GM12878 (cell line): ENCODE measurements around the gene SPCS1. TPM values are rescaled to one million over a fixed set of nuclear protein-coding genes. Genes with fewer than 3 reads are reported as not detected.

Experiments used
- ATAC-seq: fragments of 200-7000 bp; cut with Tn5 transposase; 3 replicates; pipeline ENCODE4 v1.9.1; 2020; ENCODE audit warnings: mild to moderate bottlenecking, moderate library complexity
- BruUV-seq: library from RNA; stranded (reverse); fragments of 400-500 nt; replicated peaks from 2 replicates; lab custom pipeline; 2021; lab: Mats Ljungman, UMichigan
- CTCF ChIA-PET: fragments of 300-600 bp; sonication (Branson Sonifier 250); formaldehyde crosslinking; extraction: SDS; loops from one replicate; lab custom pipeline; 2021; ENCODE audit warnings: inconsistent platforms; lab: Yijun Ruan, JAX
- POLR2A ChIA-PET: fragments of 350-600 bp; formaldehyde crosslinking; extraction: SDS; loops from one replicate; lab custom pipeline; 2021; ENCODE audit warnings: inconsistent platforms; lab: Charles Lee
- RAD21 ChIA-PET: fragments of 300-600 bp; sonication (Branson Sonifier 250); formaldehyde crosslinking; loops from one replicate; lab custom pipeline; 2023; ENCODE audit warnings: antibody characterized with exemption; ENCODE audit not compliant: unreplicated experiment; lab: Charles Lee
- SMC1A ChIA-PET: fragments of 300-600 bp; sonication (Branson Sonifier 250); formaldehyde crosslinking; loops from one replicate; lab custom pipeline; 2023; ENCODE audit not compliant: unreplicated experiment, uncharacterized antibody; lab: Charles Lee
- DNase-seq: peaks from one replicate; pipeline ENCODE4 v3.0.0-alpha.2; 2011; ENCODE audit warnings: low read depth, low spot score
- FAIRE-seq: peaks from 3 replicates; lab custom pipeline; 2011; peaks lifted over from hg19 to GRCh38; lab: Jason Lieb, UNC
- H2AFZ ChIP-seq: 2 replicates; pipeline ENCODE4 v1.6.0; 2011; ENCODE audit warnings: low read depth, low read length, control low read depth; ENCODE audit not compliant: control insufficient read depth
- H3K27ac ChIP-seq: 2 replicates; pipeline ENCODE4 v1.5.1; 2011; ENCODE audit warnings: control low read depth; ENCODE audit not compliant: control insufficient read depth, insufficient read depth
- H3K27me3 ChIP-seq, 2 experiments: replicated peaks in 1 of 2; 2 replicates each; pipeline versions ENCODE4 v1.6.0 to v1.6.1; 2011; ENCODE audit warnings: low read length in 1 of 2; ENCODE audit not compliant: control insufficient read depth in 2 of 2, insufficient read depth in 2 of 2
- H3K36me3 ChIP-seq, 2 experiments: 2 replicates each; pipeline ENCODE4 v1.5.1; 2011; ENCODE audit warnings: low read length in 1 of 2; ENCODE audit not compliant: control insufficient read depth in 2 of 2, insufficient read depth in 2 of 2
- H3K4me1 ChIP-seq: 2 replicates; pipeline ENCODE4 v1.6.1; 2011; ENCODE audit warnings: mild to moderate bottlenecking, low read length, moderate library complexity, mixed read lengths; ENCODE audit not compliant: control insufficient read depth, insufficient read depth
- H3K4me2 ChIP-seq: 2 replicates; pipeline ENCODE4 v1.6.0; 2011; ENCODE audit warnings: control low read depth; ENCODE audit not compliant: control insufficient read depth, insufficient read depth
- H3K4me3 ChIP-seq: fragments of 200-600 bp; sonication (generic); 2 replicates; pipeline ENCODE4 v1.5.1; 2016
- H3K79me2 ChIP-seq: 2 replicates; pipeline ENCODE4 v1.6.0; 2011; ENCODE audit warnings: low read length; ENCODE audit not compliant: control insufficient read depth, insufficient read depth
- H3K9ac ChIP-seq: 2 replicates; pipeline ENCODE4 v1.8.0; 2011; ENCODE audit warnings: low read length, control low read depth, mixed read lengths; ENCODE audit not compliant: control insufficient read depth, insufficient read depth
- H3K9me3 ChIP-seq: replicated peaks from 3 replicates; pipeline ENCODE4 v1.5.1; 2011; ENCODE audit warnings: mild to moderate bottlenecking, low read length; ENCODE audit not compliant: control insufficient read depth, insufficient read depth
- H4K20me1 ChIP-seq: 2 replicates; pipeline ENCODE4 v1.6.0; 2011; ENCODE audit not compliant: control insufficient read depth, insufficient read depth
- ATF7 ChIP-seq: fragments of 450-650 bp; IDR thresholded peaks from 2 replicates; pipeline ENCODE4 v1.6.1; 2016; ENCODE audit warnings: low read depth, mild to moderate bottlenecking
- ESRRA ChIP-seq: IDR thresholded peaks from 2 replicates; pipeline ENCODE4 v1.6.1; 2012; ENCODE audit warnings: mild to moderate bottlenecking, low read length, improper control_type of control experiment
- EZH2 ChIP-seq: IDR thresholded peaks from 2 replicates; pipeline ENCODE4 v1.6.1; 2012; ENCODE audit warnings: low read depth, mild to moderate bottlenecking, control low read depth, inconsistent platforms, low read length, borderline replicate concordance; ENCODE audit not compliant: control insufficient read depth
- KDM1A ChIP-seq: fragments of 200-600 bp; sonication (generic); IDR thresholded peaks from 2 replicates; pipeline ENCODE4 v1.6.1; 2016; ENCODE audit warnings: borderline replicate concordance
- NFYB ChIP-seq: IDR thresholded peaks from 2 replicates; pipeline ENCODE4 v1.6.1; 2011; ENCODE audit warnings: low read depth, mild to moderate bottlenecking, low read length, improper control_type of control experiment, moderate library complexity; ENCODE audit not compliant: insufficient read depth
- NR2F1 ChIP-seq: fragments of 450-650 bp; conservative IDR thresholded peaks from 2 replicates; pipeline ENCODE4 v1.6.1; 2017; ENCODE audit warnings: mild to moderate bottlenecking
- SIN3A ChIP-seq: IDR thresholded peaks from 2 replicates; pipeline ENCODE4 v1.6.1; 2012; ENCODE audit warnings: low read depth, low read length, improper control_type of control experiment
- SREBF1 ChIP-seq: IDR thresholded peaks from 2 replicates; pipeline ENCODE4 v1.6.1; 2012; ENCODE audit warnings: mild to moderate bottlenecking, low read length
- STAT3 ChIP-seq: IDR thresholded peaks from 2 replicates; pipeline ENCODE4 v1.6.1; 2011; ENCODE audit warnings: low read depth, low read length, improper control_type of control experiment
- in situ Hi-C: fragments of 300-500 bp; cut with MboI; formaldehyde crosslinking; loops from 9 replicates; pipeline ENCODE4 v1.14.3; 2018; ENCODE audit warnings: mixed read lengths
- intact Hi-C: fragments of 100-400 bp; cut with micrococcal nuclease; formaldehyde crosslinking; loops from one replicate; pipeline ENCODE4 v1.14.2; 2022; ENCODE audit not compliant: unreplicated experiment
- polyA plus RNA-seq, 11 experiments: library from polyadenylated mRNA; depleted of rRNA in 4 of 11; unstranded in 6 of 11; stranded (reverse) in 5 of 11; fragments of >200 nt; fragmentation: Nextera tagmentation in 4 of 11; fragmentation: Illumina TruSeq in 1 of 11; extraction: Ambion mirVana in 4 of 11; extraction: Trizol in 1 of 11; gene quantifications; 1 replicate in 1 of 11; 2 replicates in 10 of 11; pipeline versions ENCODE4 v1.2.1 to v1.2.3, GENCODE V29; 2011 to 2016; ENCODE audit warnings: inconsistent platforms in 2 of 11, missing spikeins in 2 of 11, low read depth in 1 of 11
- total RNA-seq, 4 experiments: library from RNA; depleted of rRNA in 3 of 4; stranded (reverse); fragments of >200 nt in 3 of 4; fragmentation: Illumina TruSeq in 1 of 4; extraction: Trizol in 1 of 4; gene quantifications; 2 replicates each; pipeline versions ENCODE4 v1.2.1 to v1.2.3, GENCODE V29; 2013 to 2021
- TF ChIP-seq, protein P1 (sequence below): fragments of 450-650 bp; IDR thresholded peaks from 2 replicates; pipeline ENCODE4 v1.6.1; 2017; ENCODE audit warnings: borderline replicate concordance
- TF ChIP-seq, protein P2 (sequence below): fragments of 450-650 bp; IDR thresholded peaks from 2 replicates; pipeline ENCODE4 v1.6.1; 2018; ENCODE audit warnings: mild to moderate bottlenecking, low read depth, moderate library complexity; ENCODE audit not compliant: partially characterized antibody
- TF ChIP-seq, protein P3 (sequence below): fragments of 450-650 bp; IDR thresholded peaks from 2 replicates; pipeline ENCODE4 v1.6.1; 2018; ENCODE audit warnings: borderline replicate concordance, mild to moderate bottlenecking; ENCODE audit not compliant: partially characterized antibody
- TF ChIP-seq, protein P4 (sequence below): fragments of 450-650 bp; IDR thresholded peaks from 2 replicates; pipeline ENCODE4 v1.6.1; 2017; ENCODE audit warnings: mild to moderate bottlenecking, moderate library complexity

The SPCS1 gene
- total and polyA plus RNA-seq, 10 of the 15 experiments (the other 5 are each of a cell fraction or from before 2014, with no cell fraction given): 107 to 994 (median 233) TPM

DNA sequence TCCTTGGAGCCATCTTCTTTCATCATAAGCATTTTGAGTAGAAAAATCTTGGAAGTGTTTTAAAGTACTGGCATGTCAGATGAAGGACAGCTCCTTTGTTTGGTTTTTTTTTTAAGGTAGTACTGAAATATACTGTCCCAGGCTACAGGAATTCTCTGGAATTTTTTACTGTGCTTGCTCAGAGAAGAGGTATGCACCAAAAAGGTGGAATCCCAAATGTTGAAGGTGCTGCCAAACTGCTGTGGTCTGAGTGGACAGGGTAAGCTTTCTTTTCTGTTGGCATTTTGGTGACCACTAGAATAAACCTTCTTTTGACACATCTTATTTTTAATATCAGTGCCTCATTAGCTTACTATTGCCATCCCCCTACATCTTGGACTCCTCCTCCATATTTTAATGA is 12.8 kb upstream of the SPCS1 start:
- Histone ChIP-seq H3K4me3 (no peak overlapping the region), H4K20me1 (no peaks in the 10 kb centered on the region), H3K4me2 (no peak overlapping the region), H2AFZ (no peak overlapping the region), H3K27me3 (no peaks in the 10 kb centered on the region), H3K27ac (no peak overlapping the region), H3K4me1 (peaks cover 42% of the 10 kb centered on the region), H3K36me3 (peaks cover 21 to 67% of the 10 kb centered on the region in 2 experiments), H3K79me2 (peaks cover 29% of the 10 kb centered on the region), H3K9ac (no peak overlapping the region), H3K9me3 (no peaks in the 10 kb centered on the region)
- BruUV-seq: no TSS peak
- SMC1A ChIA-PET: interaction anchor here (0.6 to 1.7 kb wide), 5 partner anchors 13 to 291 kb away, joined by 3 to 5 read pairs (median 5); partner anchors contain the start of genes GLT8D1 and SPCS1
- POLR2A ChIA-PET: interaction anchor here (0.6 to 1.4 kb wide), 4 partner anchors 13 to 79 kb away, joined by 3 to 4 read pairs (median 4); partner anchors contain the start of genes GLT8D1 and SPCS1
- no peak for FAIRE-seq
- CTCF ChIA-PET: interaction anchor here (0.8 to 1.6 kb wide), 2 partner anchors 42 to 106 kb away, joined by 3 to 5 read pairs; no protein-coding TSS in a partner anchor
- intact Hi-C loops (no loop called here), in situ Hi-C loops (no loop called here)
- RAD21 ChIA-PET: no interaction called here
- ATAC-seq: no peak
- DNase-seq: no peak
- TF ChIP-seq, protein P1, sequence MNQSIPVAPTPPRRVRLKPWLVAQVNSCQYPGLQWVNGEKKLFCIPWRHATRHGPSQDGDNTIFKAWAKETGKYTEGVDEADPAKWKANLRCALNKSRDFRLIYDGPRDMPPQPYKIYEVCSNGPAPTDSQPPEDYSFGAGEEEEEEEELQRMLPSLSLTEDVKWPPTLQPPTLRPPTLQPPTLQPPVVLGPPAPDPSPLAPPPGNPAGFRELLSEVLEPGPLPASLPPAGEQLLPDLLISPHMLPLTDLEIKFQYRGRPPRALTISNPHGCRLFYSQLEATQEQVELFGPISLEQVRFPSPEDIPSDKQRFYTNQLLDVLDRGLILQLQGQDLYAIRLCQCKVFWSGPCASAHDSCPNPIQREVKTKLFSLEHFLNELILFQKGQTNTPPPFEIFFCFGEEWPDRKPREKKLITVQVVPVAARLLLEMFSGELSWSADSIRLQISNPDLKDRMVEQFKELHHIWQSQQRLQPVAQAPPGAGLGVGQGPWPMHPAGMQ: no peak
- TF ChIP-seq, protein P2, sequence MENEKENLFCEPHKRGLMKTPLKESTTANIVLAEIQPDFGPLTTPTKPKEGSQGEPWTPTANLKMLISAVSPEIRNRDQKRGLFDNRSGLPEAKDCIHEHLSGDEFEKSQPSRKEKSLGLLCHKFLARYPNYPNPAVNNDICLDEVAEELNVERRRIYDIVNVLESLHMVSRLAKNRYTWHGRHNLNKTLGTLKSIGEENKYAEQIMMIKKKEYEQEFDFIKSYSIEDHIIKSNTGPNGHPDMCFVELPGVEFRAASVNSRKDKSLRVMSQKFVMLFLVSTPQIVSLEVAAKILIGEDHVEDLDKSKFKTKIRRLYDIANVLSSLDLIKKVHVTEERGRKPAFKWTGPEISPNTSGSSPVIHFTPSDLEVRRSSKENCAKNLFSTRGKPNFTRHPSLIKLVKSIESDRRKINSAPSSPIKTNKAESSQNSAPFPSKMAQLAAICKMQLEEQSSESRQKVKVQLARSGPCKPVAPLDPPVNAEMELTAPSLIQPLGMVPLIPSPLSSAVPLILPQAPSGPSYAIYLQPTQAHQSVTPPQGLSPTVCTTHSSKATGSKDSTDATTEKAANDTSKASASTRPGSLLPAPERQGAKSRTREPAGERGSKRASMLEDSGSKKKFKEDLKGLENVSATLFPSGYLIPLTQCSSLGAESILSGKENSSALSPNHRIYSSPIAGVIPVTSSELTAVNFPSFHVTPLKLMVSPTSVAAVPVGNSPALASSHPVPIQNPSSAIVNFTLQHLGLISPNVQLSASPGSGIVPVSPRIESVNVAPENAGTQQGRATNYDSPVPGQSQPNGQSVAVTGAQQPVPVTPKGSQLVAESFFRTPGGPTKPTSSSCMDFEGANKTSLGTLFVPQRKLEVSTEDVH: no peak
- no peak for TF ChIP-seq ESRRA
- no peak for TF ChIP-seq NFYB
- no peak for TF ChIP-seq SREBF1
- TF ChIP-seq ATF7: no peak
- TF ChIP-seq STAT3: no peak
- TF ChIP-seq EZH2: no peak
- no peak for TF ChIP-seq KDM1A
- TF ChIP-seq, protein P3, sequence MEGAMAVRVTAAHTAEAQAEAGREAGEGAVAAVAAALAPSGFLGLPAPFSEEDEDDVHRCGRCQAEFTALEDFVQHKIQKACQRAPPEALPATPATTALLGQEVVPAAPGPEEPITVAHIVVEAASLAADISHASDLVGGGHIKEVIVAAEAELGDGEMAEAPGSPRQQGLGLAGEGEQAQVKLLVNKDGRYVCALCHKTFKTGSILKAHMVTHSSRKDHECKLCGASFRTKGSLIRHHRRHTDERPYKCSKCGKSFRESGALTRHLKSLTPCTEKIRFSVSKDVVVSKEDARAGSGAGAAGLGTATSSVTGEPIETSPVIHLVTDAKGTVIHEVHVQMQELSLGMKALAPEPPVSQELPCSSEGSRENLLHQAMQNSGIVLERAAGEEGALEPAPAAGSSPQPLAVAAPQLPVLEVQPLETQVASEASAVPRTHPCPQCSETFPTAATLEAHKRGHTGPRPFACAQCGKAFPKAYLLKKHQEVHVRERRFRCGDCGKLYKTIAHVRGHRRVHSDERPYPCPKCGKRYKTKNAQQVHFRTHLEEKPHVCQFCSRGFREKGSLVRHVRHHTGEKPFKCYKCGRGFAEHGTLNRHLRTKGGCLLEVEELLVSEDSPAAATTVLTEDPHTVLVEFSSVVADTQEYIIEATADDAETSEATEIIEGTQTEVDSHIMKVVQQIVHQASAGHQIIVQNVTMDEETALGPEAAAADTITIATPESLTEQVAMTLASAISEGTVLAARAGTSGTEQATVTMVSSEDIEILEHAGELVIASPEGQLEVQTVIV: no peak
- TF ChIP-seq, protein P4, sequence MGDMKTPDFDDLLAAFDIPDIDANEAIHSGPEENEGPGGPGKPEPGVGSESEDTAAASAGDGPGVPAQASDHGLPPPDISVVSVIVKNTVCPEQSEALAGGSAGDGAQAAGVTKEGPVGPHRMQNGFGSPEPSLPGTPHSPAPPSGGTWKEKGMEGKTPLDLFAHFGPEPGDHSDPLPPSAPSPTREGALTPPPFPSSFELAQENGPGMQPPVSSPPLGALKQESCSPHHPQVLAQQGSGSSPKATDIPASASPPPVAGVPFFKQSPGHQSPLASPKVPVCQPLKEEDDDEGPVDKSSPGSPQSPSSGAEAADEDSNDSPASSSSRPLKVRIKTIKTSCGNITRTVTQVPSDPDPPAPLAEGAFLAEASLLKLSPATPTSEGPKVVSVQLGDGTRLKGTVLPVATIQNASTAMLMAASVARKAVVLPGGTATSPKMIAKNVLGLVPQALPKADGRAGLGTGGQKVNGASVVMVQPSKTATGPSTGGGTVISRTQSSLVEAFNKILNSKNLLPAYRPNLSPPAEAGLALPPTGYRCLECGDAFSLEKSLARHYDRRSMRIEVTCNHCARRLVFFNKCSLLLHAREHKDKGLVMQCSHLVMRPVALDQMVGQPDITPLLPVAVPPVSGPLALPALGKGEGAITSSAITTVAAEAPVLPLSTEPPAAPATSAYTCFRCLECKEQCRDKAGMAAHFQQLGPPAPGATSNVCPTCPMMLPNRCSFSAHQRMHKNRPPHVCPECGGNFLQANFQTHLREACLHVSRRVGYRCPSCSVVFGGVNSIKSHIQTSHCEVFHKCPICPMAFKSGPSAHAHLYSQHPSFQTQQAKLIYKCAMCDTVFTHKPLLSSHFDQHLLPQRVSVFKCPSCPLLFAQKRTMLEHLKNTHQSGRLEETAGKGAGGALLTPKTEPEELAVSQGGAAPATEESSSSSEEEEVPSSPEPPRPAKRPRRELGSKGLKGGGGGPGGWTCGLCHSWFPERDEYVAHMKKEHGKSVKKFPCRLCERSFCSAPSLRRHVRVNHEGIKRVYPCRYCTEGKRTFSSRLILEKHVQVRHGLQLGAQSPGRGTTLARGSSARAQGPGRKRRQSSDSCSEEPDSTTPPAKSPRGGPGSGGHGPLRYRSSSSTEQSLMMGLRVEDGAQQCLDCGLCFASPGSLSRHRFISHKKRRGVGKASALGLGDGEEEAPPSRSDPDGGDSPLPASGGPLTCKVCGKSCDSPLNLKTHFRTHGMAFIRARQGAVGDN: no peak
- TF ChIP-seq NR2F1: no peak
- no peak for TF ChIP-seq SIN3A
